ENCODE results near the gene HOXD12.

The HOXD12 gene

DNA sequence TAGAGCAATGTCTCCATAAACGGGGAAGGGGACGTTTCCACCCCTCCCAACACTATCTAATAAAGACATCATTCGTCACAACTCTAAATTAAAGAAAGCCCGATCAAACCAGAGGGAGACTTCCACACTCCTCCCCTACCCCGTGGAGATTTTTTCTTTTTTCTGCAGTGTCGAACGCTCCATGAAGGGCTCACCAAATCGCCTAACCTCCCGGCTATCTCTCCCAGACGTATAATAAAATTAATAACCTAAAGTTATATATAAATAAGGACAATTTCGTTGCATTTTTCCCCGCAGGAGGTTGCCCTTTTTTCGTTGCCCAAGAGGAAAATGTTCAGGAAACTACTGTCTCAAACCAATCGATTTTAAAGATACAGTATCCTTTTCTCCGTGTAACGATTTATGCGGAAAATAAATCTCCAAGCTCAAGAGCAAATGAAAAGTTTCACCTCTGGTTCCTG lies 18.2 kb upstream of the HOXD12 start:
- no peak for DNase-seq

GRCh38 chr2:176081837-176082524 lies 17.6 kb upstream of the HOXD12 start:
- no peak for DNase-seq

DNA sequence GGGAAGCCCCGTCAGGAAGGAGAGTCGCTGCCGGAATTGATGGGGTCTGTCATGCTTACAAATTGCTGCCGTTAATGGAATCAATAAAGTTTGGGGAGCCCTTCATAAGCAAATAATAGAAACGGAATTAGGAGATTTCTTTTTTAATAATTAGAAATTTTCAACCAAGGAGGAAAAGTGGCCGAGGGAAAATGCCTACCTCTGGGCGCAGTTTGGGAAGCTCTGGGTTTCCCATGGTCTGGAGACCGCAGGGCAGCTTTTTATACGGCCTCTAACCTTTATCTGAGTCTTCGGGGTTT lies 17.1 kb upstream of the HOXD12 start:
- DNase-seq, result no peak

DNA sequence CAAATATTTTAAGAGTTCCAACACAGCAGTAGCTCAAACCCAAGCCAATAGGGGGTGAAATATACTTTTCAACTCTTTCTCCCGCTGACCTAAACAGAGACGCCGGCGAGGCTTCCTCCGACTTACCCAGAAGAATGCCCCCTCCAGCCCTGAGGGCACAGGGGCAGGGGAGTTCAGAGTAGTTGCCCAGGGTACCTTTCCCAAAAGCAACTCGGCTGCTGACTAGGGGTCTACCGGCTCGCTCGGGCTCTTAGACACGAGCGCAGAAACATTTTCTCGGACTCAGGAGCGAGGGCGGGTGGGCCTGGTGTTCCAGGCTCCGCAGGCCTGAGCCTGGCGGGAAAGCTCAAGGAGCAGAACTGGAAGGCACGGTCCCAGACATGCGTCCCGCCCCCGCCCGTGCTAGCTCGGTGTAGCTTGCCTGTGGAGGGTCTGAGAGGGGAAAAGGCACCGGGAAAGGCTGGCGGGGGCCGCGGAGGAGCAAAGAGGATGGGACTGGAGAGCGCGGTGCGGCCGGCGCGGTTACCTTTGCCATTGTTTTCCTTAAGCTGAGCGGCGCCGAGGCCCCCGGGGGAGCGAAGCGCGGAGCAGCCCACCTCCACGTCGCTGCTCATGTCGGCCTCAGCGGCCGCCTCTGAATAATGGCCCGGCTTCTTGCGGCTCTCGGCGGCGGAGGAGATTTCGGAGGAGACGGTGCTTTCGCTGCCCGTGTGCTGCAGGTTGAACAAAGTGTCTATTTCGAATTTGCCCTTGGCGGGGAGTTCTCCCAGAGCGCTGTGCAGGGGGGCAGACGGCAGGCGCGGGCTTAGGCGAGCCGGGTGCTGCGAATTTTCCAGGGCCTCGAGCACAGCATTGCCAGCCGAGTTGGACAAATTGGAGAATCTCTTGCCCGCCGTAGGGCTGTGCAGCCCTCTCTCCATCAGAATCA lies 16.5 kb upstream of the HOXD12 start:
- DNase-seq, result no peak

DNA sequence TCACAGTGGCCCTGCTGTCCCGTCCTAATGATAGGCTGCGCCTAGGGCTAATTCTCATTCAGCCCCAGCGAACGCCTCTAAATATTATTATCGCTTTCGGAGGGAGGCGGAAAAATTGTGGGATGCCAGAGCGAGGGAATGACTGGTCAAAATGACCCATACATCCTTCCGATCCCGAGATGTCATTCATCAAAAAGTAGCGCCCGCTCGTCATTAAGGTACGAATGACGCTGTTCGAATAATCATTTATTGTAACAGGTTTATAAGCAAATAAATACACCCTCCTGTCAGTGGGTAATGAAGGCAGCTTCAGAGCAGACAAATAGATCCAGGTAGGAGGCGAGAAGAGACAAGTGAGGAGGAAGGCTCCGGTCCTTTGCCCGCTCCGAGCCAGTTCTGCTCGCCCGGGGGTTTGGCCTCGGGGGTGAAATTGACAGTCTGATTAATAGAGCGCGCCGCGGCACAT lies 15.8 kb upstream of the HOXD12 start, which contains the start of gene EVX2:
TSS of gene EVX2 (minus strand) at position 167 of the 466 bp plus-strand sequence. CDS start 186 bp downstream, outside the sequence.
- no peak for DNase-seq

DNA sequence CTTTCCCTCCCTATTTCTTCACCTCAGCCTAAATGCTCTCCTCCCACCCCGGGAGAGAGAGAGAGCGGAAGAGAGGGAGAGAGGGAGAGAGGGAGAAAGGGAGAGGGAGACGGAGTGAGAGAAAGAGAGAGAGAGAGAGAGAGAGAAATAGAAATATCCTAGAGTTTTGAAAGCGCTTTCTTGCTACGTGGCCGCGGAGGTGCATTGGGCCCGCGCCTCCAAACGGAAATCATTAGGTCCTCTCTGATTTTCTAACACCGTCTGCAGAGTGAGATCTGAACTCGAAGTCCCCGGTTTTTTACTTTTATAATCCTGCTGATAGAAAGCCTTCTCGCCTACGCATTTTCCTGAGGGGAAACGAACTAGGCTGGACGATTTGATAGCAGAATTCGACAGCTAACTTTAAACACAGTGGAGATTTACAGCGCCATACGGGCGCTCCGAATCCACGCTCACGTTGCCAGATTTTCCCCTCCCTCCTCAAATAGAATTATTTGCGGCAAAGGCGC lies 14.9 kb upstream of the HOXD12 start:
- DNase-seq, result no peak

GRCh38 chr2:176085120-176085788 lies 14.3 kb upstream of the HOXD12 start:
- no peak for DNase-seq

GRCh38 chr2:176085861-176086771 lies 13.5 kb upstream of the HOXD12 start:
- no peak for DNase-seq

DNA sequence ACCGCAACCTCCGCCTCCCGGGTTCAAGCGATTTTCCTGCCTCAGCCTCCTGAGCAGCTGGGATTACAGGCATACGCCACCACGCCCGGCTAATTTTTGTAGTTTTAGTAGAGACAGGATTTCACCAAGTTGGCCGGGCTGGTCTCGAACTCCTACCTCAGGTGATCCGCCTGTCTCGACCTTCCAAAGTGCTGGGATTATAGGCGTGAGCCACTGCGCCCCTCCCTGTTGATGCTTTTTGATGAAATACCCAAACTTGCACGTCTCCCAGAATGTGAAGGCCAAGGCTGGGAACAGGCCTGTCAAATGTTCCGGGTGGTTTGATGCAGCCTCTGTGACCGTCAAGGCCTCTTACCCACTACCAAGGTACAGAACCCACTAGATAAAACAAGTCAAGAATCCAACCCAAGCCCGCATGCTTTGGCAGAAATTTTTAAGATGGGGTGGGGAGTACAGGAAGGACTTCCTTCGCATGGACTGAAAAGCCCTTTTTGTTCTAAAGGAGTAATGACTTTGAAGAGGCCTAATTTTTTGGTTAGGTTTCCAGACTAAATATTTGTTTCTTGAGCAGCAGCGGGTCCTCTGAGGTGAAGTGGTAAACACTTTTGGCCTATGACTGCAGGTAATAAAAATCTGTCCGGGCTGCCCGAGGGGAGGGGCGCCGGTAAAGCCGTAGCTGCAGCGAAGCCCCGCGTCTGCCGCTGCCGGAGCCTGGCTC lies 12.1 kb upstream of the HOXD12 start:
- no peak for DNase-seq

- DNase-seq, result peak; percentile 45
Measured at GRCh38 chr2:176088048-176088936, 11.3 kb upstream of the HOXD12 start.

- no peak for DNase-seq
Measured at GRCh38 chr2:176088937-176089842, 10.4 kb upstream of the HOXD12 start.

GRCh38 chr2:176089843-176090395 lies 9.7 kb upstream of the HOXD12 start:
- DNase-seq, result no peak

DNA sequence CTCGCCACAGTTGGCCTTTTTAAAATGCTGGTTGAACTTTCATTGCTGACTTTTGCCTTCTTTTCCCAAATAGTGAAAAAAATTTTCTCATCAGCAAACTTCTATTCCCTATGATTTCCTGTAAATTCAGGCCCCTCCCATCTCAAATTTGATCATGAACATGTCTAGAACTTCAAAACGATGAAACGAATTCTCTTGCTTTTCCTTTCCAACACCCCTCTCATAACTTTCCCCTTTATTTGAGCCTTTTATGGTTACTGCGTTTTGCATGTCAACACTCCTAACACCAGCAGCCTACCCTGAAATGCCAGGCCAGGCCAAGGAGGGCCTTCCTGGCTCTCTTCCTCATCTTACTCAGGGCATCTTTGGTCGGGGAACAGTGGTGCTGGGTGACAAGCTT lies 8.7 kb upstream of the HOXD12 start:
- DNase-seq, result no peak

DNA sequence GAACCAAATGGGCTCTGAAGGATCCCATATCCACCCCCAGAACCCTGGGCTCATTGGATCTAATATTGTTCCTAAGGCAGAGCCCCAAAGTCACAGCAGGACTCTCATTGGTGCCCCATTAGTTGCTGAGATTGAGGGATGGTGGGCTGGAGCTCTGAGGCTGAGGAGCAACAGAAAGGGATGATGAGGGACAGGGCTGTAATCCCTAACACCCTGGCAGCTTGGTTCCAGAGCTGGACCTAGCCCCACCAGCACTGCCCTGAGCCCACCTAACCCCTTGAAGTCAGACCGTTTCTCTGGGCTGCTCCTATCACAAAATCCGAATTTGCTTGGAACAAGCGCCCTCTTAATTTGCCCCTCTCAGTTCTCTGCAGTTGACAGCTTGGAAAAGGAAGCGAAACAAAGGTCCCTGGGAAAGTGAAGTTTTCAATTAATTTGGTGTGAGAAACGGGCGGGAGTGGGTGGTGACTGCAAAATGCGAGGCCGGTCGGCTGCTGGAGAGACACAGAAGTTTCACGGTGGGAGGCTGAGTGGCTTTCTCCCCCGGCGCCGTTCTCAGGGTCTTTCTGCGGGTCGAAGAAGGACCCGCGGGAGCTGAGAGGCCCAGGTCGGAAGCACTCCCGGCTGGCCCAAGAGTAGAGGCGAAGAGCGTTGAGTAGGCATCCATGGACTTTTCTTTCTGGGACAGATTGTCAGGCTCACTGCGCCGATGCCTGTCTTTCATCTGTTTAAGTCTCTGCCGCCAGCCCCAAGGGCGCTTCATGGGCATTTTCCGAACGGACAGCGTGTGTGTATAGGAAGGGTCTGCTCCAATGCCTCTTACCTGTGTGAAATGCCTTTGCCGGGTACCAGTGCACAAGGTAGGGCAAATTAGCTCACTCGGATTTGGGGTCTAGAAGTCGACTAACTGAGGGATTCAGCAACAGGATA lies 8.0 kb upstream of the HOXD12 start:
- DNase-seq, result no peak

DNA sequence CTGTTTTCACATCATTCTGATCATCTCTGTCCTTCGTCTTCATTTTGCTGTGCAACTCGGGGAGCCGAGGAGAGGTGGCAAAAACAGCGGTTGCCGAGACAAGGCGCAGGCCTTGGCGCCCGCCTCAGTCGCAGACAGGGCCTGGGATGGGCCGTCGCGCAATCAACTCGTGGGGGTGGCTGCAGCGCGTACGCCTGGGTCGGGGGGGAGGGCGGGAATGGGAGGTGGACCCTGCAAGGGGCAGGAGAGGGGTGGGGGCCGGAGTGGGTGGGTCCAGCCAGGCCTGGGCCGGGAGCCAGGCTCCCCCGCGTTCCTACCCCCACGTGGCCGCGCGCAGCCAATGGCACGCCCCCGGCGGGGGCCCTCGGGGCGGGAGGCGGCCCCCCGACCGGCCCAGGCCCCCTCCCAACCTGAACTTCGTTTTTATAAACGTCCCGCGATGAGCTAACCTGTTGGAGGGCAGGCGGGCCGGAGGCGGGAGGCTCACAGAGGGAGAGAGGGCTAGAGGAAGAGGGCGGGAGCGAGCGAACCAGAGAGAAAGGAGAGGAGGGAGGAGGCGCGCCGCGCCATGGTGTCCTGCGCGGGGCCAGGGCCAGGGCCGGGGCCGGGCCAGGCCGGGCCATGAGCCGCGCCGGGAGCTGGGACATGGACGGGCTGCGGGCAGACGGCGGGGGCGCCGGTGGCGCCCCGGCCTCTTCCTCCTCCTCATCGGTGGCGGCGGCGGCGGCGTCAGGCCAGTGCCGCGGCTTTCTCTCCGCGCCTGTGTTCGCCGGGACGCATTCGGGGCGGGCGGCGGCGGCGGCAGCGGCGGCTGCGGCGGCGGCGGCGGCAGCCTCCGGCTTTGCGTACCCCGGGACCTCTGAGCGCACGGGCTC lies 7.1 kb upstream of the HOXD12 start, which contains the start of gene HOXD13:
TSS of gene HOXD13 (plus strand) at position 452 of the 875 bp plus-strand sequence. CDS start at position 622, 170 bp downstream.
- DNase-seq, result no peak

Measured in fibroblast of skin of abdomen (primary cell).